ENCODE results near the gene ZNF33B.
"Not testable (repeated sequence)": the region's sequence is repeated elsewhere in the genome, so short reads cannot be mapped to it uniquely, and the experiment has no call there.

ZNF33B gene

DNA sequence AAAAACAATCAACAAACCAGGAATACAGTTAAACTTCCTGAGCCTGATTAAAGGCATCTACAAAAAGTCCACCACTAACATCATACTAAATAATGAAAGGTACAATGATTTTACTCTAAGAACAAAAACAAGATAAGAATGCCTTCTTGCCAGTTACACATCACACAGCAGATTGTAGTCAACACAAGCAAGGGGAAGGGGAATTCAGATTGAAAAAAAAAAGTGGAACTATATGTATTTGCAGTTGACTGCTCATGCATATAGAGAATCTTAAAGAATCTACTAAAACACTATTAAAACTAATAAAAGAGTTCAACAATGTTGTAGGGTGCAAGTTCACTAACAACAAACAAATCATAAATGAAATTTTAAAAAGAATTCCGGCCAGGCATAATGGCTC, 28.5 kb downstream of the ZNF33B start:
- no peak for DNase-seq

DNA sequence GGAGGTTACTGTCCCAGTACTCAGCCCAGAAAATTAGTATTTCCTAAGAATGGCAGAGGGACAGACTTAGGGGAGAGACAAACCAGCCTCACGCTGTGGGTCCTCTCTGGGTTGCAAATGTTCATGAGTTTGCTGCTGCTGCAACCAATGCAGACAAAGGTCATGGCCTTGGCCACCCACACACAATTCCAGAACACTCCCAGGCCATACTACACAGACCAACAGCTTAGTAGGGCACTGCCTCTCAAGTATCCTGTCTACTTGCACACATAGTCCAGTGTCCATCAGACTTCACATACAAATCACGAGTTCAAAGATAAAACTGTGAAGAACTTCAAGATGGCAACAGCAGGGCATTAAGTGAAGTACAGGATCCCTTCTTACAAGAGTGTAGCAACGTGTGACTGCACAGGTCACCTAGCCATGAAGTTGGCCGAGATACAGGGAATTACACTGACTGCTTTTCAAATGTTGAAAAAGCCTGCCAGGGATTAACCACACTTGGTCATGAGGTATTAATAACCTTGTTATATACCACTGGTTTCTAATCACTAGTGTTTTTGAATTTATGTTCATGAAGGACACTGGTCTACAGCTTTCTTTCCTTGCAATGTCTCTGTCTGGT, 40.0 kb downstream of the ZNF33B start:
- DNase-seq, result no peak

DNA sequence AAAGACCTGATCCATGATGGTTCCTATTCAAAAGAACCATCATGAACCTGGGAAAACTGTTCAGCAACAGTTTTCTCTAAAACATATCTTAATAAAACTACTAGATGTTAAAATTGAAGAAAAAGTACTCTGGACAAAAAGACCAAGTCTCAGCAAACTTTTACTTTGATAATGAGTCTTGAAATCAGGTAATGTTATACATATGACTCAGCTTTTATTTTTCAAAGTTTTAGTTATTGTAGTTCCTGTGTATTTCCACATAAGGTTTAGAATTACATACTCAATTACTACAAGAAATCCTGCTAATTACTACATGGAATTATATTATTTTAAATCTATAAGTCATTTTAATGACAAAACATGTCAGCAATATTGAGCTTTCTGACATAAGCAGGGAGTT, 42.2 kb downstream of the ZNF33B start:
- DNase-seq, result no peak

DNA sequence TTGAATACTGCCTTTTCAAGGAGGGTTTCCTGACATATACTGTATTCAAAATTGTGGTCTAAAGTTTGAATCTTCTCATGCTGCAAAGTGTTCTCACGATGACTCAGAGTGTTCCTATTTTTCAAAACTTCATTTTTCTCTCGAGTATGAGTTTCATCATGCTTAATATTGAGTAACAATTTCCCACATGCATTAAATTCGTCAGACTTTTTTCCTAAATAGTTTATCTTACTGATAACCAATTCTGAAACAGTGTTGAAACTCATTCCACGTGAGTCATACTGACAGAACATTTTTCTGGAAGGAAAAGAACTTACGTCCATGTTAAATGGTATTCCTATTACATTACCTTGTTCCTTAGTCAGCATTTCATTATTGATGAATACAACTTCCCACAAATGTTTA, 44.1 kb downstream of the ZNF33B start:
- no peak for DNase-seq

DNA sequence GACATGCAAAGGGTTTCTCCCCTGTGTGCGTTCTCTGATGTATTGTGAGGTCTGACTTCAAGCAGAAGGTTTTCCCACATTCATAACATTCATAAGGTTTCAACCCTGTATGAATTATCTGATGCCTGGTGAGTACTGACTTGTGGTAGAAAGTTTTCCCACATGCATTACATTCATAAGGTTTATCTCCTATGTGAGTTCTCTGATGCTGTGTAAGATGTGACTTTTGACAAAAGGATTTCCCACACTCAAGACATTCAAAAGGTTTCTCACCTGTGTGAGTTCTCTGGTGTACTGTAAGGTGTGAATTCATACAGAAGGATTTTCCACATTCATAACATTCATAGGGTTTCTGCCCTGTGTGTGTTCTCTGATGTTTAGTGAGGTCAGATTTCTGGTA, 45.1 kb downstream of the ZNF33B start:
- DNase-seq, result no peak

DNA sequence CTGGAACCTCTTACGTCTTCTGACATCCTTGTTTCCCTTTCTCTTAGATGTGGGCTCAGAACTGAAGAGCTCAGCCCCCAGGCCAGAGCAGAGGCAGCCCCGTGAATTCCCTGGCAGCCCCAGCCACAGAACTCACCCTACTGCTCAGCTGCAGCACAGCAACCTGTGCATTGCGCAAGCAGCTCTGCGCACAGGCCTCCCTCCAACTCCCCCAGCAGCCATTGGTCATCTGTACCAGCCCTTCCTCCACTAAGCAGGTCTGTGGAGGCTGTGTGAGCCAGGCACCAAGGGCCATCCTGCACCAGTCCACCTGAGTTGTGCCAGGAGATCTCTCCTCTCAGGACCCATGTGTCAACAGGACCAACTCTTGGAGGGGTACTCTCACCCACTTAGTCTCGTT, 54.5 kb downstream of the ZNF33B start:
- DNase-seq, result no peak

DNA sequence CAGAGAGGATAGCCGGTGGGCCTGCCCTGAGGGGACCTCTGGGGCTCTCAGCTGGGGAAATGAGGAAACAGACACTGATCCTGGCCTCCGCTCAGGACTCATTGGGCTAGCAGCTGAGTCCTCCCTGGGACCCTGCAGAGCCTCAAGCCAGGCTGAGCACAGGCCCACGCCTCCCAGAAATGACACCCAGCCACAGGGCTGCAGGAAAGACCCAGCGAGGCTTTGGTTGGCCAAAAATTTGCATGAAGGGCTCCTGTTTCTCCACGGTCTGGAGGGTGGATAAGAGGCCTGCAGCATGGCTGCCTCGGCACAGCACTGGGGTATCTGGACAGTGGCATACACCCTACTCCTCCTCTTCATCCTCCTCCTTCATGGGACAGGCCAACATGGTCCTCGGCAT, 60.4 kb downstream of the ZNF33B start:
- DNase-seq, result no peak

DNA sequence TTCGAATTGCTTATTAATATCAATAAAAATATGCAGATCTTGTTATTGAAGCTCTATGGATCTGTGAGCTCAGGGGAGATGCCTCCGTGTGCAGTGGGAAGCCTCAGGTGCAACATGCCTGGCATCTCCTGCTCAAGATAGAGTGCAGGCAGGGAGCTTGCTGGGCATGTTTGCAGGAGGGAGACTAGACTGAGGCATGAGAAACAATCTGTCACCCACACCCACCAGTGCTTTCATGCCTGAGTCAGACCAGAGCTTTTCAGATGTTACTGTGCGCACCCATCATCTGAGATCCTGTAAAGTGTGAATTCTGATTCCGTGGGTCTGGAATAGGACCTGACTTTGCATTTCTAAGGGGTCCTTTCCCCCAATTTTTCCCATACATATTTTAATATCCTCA, 62.0 kb downstream of the ZNF33B start:
- no peak for DNase-seq

DNA sequence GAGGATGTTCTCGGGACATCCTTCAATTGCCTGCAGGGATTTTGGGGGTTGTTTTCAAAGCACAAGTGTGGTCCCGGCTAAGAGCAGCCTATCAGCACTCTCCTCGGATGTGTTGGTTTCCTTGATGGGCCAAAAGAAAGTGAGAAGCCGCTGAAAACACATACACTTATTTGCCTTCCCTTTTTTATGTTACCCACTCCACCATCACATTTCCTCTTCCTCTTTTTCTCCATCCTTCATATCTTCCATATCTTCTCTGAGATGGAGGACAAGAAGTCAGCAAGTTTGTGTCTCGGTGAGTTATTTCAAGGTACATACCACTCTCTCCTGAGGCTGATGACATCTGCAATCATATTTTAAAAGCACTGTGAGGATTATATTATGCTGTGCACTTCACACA, 64.0 kb downstream of the ZNF33B start:
- no peak for DNase-seq

DNA sequence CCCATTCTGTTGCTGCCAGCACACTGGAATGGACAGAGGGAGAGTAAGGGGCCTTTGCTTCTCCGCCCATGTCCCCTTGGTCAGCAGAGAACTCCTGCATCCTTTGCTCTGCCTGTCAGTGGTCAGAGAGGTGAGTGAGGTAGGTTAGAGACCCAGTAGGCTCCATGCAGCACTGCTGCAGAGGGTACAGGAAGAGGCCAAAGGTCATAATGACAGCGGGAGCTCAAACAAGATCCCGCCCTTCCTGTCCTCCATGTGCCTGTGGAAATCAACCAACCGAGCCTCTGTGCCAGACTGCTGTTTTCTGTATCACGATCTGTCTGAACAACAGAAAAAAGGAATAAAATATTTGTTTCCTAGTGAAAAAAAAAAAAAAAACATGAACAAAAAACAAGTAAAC, 81.4 kb downstream of the ZNF33B start:
- DNase-seq, result no peak

DNA sequence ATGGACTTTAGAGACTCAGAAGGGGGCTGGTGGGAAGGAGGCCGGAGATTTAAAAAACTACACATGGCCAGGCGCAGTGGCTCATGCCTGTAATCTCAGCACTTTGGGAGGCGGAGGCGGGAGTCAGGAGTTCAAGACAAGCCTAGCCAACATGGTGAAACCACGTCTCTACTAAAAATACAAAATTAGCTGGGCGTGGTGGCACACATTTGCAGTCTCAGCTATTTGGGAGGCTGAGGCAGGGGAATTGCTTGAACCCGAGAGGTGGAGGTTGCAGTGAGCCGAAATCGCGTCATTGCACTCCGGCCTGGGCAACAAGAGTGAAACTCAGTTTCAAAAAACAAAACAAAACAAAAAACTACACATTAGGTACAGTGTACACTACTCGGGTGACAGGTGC, 84.8 kb downstream of the ZNF33B start:
- DNase-seq, result not testable (repeated sequence)

DNA sequence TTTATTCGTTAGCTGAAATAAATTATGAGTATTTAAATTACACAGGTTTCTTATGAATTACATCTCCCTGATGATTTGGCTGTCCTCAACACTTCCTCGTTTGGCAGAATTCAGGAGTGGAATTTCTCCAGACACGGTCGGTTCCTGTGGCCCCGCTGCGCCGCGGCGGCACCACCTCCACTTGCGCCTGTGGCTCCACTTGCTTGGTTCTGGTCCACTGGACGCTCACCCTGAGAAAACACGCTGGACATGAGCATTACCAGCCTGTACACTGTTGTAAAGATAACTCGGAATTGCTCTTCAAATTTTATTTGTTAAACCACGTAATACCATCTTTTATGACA, 85.3 kb downstream of the ZNF33B start:
- DNase-seq, result no peak

DNA sequence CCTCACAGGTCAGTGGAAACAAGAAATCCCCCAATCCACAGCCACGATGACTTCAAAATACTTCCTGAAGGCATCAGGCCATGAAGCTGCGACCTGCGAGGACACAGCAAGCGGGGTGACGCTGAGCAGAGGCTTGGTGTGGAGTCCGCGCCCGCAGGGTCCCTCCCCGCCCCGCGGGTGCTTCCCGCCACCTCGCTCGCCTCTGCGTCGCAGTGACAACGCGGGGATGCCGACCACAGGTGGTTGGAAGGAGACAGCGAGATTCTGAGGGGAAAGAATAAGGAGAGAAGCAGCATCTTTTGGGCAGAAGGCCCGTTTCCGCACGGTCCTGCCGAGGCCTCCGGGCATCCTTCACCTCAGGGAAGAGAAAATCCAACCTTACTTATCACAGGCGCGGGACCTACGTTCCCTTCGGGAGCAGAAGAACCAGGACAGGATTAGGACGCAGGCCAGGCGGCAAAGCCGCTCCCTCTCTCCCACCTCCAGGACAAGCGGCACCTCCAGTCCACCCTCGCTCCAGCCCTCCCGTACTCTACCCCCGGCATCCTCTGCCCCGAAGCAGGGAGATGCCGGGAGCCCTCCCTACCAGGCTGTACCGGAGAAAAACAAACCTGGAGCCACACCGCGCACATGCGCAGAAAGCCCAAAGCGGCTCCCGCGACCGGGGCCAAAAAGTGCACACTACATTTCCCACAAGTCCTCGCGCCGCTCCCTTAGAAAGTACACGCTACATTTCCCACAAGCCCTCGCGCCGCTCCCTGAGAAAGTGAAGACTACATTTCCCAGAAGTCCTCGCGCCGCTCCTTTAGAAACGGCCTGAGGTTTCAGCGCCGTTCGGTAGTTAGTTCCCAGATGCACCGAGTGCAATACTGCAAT, 85.9 kb downstream of the ZNF33B start:
- DNase-seq, result peak; percentile 97

DNA sequence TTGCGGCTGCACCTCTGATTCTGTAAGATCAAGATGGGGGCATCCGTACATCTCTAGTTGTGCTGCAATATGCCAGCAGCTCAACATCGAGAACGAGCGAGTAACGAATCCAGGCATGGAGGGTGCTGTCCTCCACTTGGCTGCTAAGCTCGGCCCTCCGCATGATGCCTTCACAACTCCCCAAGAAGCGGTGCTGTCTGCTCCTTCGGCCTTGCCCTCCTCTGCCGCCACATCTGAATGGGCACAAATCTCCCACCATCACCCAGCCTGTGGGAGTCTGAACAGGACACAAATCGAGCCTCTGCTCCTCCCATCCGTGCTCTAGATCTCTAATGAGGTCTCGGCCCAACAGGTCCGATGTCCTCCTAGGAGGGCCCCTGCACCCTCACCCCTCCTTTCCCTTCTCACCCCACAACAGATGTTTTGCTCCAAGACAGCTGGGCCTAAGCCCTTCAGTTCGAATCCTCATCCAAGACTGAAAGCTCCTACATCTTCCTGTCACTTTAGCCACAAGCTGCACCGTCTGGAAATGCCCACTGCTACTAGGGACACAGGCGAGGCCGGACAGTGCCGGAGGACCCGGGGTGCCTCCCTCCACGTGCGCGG, 86.7 kb downstream of the ZNF33B start:
- DNase-seq, result peak; percentile 1

DNA sequence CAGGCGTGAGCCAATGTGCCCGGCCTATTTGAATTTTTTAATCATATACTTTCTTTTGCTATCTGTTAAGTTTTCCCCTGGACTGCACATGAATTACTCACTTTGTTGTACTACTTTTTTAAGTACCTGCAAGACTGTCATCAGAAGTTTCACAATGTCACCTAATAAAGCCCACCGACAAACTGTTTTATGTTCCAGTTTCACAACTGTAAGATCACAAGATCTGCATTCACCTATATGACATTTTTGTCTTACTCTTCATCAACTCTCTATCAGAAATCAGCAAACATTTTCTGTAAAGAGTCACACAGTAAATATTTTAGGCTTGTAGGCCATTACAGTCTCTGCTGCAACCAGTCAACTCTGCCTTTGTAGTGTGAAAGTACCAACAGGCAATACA, 88.5 kb downstream of the ZNF33B start:
- no peak for DNase-seq

DNA sequence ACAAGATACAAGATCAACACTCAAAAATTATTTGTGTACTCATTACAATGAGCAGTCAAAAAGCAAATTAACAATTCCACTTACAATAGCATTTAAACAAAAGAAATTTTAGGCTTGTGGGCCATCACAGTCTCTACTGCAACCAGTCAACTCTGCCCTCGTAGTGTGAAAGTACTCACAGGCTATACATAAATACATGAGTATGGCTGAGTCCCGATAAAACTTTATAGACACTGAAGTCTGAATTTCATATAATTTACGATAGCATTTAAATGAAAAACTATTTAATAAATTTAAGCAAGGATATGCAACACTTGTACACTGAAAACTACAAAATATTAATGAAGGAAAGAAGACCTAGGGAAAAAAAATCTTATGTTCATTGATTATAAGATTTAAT, 90.1 kb downstream of the ZNF33B start:
- DNase-seq, result no peak

DNA sequence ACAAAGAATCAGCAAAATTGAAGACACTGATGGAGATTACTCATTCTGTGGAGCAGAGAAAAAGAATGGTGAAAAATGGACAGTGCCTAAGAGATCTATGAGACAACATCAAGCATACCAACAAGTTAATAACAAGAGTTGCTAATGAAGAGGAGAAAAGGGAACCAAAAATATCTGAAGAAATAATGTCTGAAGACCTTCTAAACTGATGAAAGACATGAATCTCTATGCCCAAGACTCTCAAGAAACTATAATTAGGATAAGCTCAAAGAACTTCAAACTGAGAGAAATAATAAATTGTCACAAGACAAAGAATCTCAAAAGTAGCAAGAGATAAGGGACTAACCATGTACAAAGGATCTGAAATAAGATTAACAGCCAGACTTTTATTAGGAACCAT, 93.4 kb downstream of the ZNF33B start:
- no peak for DNase-seq

DNA sequence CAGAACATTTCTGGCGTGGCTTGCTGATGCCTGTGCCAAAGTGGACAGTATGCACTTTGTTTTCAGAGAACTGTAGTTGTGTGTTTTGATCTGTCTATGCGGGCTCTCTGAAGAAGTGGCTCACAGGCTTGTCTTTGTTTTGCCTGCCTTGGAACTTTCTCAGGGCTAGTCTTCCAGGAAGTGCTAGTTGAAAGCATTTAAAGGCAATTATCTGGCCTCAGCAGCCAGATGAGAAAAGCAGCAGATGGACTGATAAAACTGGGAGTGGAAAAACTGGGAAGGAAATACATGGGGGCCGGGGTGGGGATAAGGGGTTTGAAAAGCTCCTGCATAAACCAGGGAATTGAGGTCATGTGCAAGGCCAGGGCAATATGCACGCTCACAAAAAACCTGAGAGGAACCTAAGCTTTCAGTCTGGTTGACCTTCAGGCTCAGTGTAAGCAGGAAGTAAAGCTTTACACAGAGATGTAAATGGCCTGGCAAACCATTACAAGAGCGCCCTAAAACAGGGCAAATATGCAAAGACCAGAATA, 94.5 kb downstream of the ZNF33B start:
- no peak for DNase-seq

Data from CD4-positive, alpha-beta T cell treated with Interleukin-6 for 4 hours (primary cell).